ENCODE results near the gene CDKN2B-AS1. TPM values are rescaled to one million over a fixed set of nuclear protein-coding genes. Genes with fewer than 3 reads are reported as not detected.

The CDKN2B-AS1 gene
- total and polyA plus RNA-seq, 4 donors = 0.58 to 8.0 (median 1.1) TPM

DNA sequence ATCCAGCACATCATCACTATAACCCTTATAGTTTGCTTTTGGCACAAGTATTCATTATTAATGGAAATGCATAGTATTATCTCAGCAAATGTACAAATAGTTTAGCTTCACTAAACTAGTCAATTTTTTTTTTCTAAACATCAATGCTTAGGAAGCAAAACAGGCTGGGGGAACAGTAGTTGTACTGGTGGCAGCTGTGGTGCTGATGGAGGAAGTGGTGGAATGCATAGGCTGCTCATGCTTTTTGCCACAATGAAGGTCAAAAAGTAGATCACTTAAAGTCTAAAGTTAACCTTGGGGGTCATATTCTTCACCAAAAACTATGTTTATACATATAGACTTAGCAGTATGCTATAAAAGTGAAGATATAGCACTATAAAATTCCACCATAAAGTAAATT lies 50.8 kb downstream of the CDKN2B-AS1 start:
- Histone ChIP-seq H3K9me3 (ENCODE audit: control insufficient read depth, low read length) (no peaks in the 10 kb centered on the region), H3K4me1 (ENCODE audit: control insufficient read depth in 1 of 2, insufficient read depth in 2 of 2, low read length in 2 of 2) (no peaks in the 10 kb centered on the region), H3K4me3 (ENCODE audit: low read length in 2 of 2) (no peak overlapping the region), H3K27me3 (ENCODE audit: control insufficient read depth in 1 of 2, insufficient read depth in 2 of 2, low read length in 1 of 2) (no peaks in the 10 kb centered on the region), H3K36me3 (ENCODE audit: control insufficient read depth in 1 of 2, insufficient read depth in 2 of 2, low read length in 1 of 2) (no peaks in the 10 kb centered on the region), H3K27ac (ENCODE audit: low read depth in 1 of 2, low read length in 2 of 2) (no peak overlapping the region)
- no peak for ATAC-seq (ENCODE audit: low FRiP score)
- intact Hi-C loops (cut with DNase I) = no loop called here
- no peak for DNase-seq

DNA sequence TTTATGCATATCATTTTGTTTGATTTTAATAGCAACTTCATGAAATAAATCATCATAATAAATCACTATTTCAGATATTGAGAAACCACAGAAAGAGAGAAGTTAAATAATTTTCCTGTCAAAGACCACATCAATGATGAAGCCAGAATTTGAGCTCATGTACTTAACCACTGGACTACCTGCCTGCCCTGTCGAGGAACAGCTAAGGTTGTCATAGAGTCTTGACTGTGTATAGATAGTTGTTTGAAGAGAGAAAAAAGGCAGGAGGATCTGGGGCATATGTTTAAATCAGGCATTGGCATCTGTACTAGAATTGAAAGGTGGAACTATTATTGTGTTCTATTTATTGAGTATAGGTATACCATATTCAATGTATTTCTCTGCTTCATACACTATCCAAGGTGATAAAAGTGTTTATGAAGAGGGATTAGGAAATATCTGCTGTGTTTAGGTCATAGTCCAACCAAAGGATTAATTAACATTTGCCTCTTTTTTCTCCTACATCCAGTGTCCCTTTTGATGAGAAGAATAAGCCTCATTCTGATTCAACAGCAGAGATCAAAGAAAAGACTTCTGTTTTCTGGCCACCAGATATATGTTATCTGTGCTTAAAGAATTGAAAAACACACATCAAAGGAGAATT lies 51.8 kb downstream of the CDKN2B-AS1 start:
- Histone ChIP-seq H3K4me1 (ENCODE audit: control insufficient read depth in 1 of 2, insufficient read depth in 2 of 2, low read length in 2 of 2) (no peaks in the 10 kb centered on the region), H3K36me3 (ENCODE audit: control insufficient read depth in 1 of 2, insufficient read depth in 2 of 2, low read length in 1 of 2) (no peaks in the 10 kb centered on the region), H3K27ac (ENCODE audit: low read depth in 1 of 2, low read length in 2 of 2) (no peak overlapping the region), H3K27me3 (ENCODE audit: control insufficient read depth in 1 of 2, insufficient read depth in 2 of 2, low read length in 1 of 2) (no peaks in the 10 kb centered on the region), H3K9me3 (ENCODE audit: control insufficient read depth, low read length) (no peaks in the 10 kb centered on the region), H3K4me3 (ENCODE audit: low read length in 2 of 2) (no peak overlapping the region)
- WGBS, 2 donors = 75 to 88% methylated on average over 1 of the region's 1 CpG
- no peak for ATAC-seq (ENCODE audit: low FRiP score)
- intact Hi-C loops (cut with DNase I) = no loop called here
- no peak for DNase-seq

DNA sequence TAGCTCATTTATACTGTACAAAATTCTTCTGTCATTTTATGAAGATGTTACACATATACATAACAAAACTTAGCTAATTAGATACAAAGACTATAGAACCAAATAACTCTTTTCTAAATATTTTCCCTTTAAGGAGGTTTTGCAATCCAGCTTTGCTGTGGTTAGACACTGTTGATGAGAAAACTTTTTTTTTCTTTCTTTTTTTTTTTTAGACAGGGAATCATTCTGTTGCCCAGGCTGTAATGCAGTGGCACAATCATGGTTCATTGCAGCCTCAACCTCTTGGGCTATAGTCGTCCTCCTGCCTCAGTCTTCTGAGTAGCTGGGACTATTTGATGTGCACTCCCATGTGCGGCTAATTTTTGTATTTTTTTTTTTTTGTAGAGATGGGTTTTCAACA lies 53.0 kb downstream of the CDKN2B-AS1 start:
- ATAC-seq (ENCODE audit: low FRiP score) = no peak
- intact Hi-C loops (cut with DNase I) = no loop called here
- no peaks in the 10 kb centered on the region for H3K36me3 ChIP-seq (ENCODE audit: control insufficient read depth in 1 of 2, insufficient read depth in 2 of 2, low read length in 1 of 2)
- H3K4me1 ChIP-seq (ENCODE audit: control insufficient read depth in 1 of 2, insufficient read depth in 2 of 2, low read length in 2 of 2) = no peaks in the 10 kb centered on the region
- no peak overlapping the region for H3K27ac ChIP-seq (ENCODE audit: low read depth in 1 of 2, low read length in 2 of 2)
- no peak overlapping the region for H3K4me3 ChIP-seq (ENCODE audit: low read length in 2 of 2)
- WGBS, 2 donors = 89 to 93% methylated on average over 2 of the region's 2 CpGs
- no peak for DNase-seq
- H3K27me3 ChIP-seq (ENCODE audit: control insufficient read depth in 1 of 2, insufficient read depth in 2 of 2, low read length in 1 of 2) = no peaks in the 10 kb centered on the region
- no peaks in the 10 kb centered on the region for H3K9me3 ChIP-seq (ENCODE audit: control insufficient read depth, low read length)

- 92 to 98% methylated on average over 1 of the region's 1 CpG for WGBS, 2 donors
- no peak for ATAC-seq (ENCODE audit: low FRiP score)
Observed at GRCh38 chr9:22049411-22049810, 54.8 kb downstream of the CDKN2B-AS1 start.

DNA sequence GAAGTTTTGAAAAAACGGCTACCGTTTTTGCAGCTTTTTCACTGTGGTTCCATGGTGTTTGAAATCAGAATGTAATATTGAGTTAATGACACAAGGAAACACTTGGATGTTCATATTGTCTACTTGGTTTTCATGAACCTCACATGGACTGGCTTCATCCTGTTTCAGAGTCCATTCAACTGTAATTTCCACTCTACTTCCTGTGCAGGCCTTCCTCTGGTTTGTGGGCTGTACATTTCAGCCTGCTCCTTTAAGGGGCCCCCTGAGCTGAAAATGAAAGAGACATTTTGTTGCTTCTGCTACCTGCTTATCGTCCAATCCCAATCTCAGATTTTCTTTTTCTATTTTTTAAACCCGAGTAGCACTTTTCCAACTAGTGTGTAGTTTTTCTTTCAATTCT lies 56.3 kb downstream of the CDKN2B-AS1 start:
- no peaks in the 10 kb centered on the region for H3K27me3 ChIP-seq (ENCODE audit: control insufficient read depth in 1 of 2, insufficient read depth in 2 of 2, low read length in 1 of 2)
- H3K4me3 ChIP-seq (ENCODE audit: low read length in 2 of 2) = no peak overlapping the region
- DNase-seq (no peak), ATAC-seq (ENCODE audit: low FRiP score) (no peak)
- WGBS, 2 donors = 78 to 80% methylated on average over 4 of the region's 4 CpGs
- intact Hi-C loops (cut with DNase I) = loop anchor here in 1 of 2 donors (5.0 kb wide), 1 partner anchor 71 kb away; no protein-coding TSS in a partner anchor
- no peak overlapping the region for H3K27ac ChIP-seq (ENCODE audit: low read depth in 1 of 2, low read length in 2 of 2)
- no peaks in the 10 kb centered on the region for H3K9me3 ChIP-seq (ENCODE audit: control insufficient read depth, low read length)
- H3K4me1 ChIP-seq (ENCODE audit: control insufficient read depth in 1 of 2, insufficient read depth in 2 of 2, low read length in 2 of 2) = no peaks in the 10 kb centered on the region
- no peaks in the 10 kb centered on the region for H3K36me3 ChIP-seq (ENCODE audit: control insufficient read depth in 1 of 2, insufficient read depth in 2 of 2, low read length in 1 of 2)

More at GRCh38 chr9:22049411-22049810, 54.8 kb downstream of the CDKN2B-AS1 start:
- H3K27me3 ChIP-seq (ENCODE audit: control insufficient read depth in 1 of 2, insufficient read depth in 2 of 2, low read length in 1 of 2) = no peaks in the 10 kb centered on the region
- no peak overlapping the region for H3K4me3 ChIP-seq (ENCODE audit: low read length in 2 of 2)
- H3K36me3 ChIP-seq (ENCODE audit: control insufficient read depth in 1 of 2, insufficient read depth in 2 of 2, low read length in 1 of 2) = no peaks in the 10 kb centered on the region
- intact Hi-C loops (cut with DNase I) = no loop called here
- no peaks in the 10 kb centered on the region for H3K9me3 ChIP-seq (ENCODE audit: control insufficient read depth, low read length)
- no peak overlapping the region for H3K27ac ChIP-seq (ENCODE audit: low read depth in 1 of 2, low read length in 2 of 2)
- no peak for DNase-seq
- no peaks in the 10 kb centered on the region for H3K4me1 ChIP-seq (ENCODE audit: control insufficient read depth in 1 of 2, insufficient read depth in 2 of 2, low read length in 2 of 2)

GRCh38 chr9:22052376-22052945 lies 57.9 kb downstream of the CDKN2B-AS1 start:
- no peaks in the 10 kb centered on the region for H3K27me3 ChIP-seq (ENCODE audit: control insufficient read depth in 1 of 2, insufficient read depth in 2 of 2, low read length in 1 of 2)
- ATAC-seq (ENCODE audit: low FRiP score) (no peak), DNase-seq (no peak)
- WGBS, 2 donors = 29 to 43% methylated on average over 4 of the region's 4 CpGs
- no peaks in the 10 kb centered on the region for H3K9me3 ChIP-seq (ENCODE audit: control insufficient read depth, low read length)
- H3K36me3 ChIP-seq (ENCODE audit: control insufficient read depth in 1 of 2, insufficient read depth in 2 of 2, low read length in 1 of 2) = no peaks in the 10 kb centered on the region
- no peak overlapping the region for H3K4me3 ChIP-seq (ENCODE audit: low read length in 2 of 2)
- no peaks in the 10 kb centered on the region for H3K4me1 ChIP-seq (ENCODE audit: control insufficient read depth in 1 of 2, insufficient read depth in 2 of 2, low read length in 2 of 2)
- intact Hi-C loops (cut with DNase I) = loop anchor here in 1 of 2 donors (5.0 kb wide), 1 partner anchor 70 kb away; no protein-coding TSS in a partner anchor
- no peak overlapping the region for H3K27ac ChIP-seq (ENCODE audit: low read depth in 1 of 2, low read length in 2 of 2)

GRCh38 chr9:22053178-22053577 lies 58.6 kb downstream of the CDKN2B-AS1 start:
- intact Hi-C loops (cut with DNase I) = loop anchor here in 1 of 2 donors (5.0 kb wide), 1 partner anchor 69 kb away; no protein-coding TSS in a partner anchor
- Histone ChIP-seq H3K36me3 (ENCODE audit: control insufficient read depth in 1 of 2, insufficient read depth in 2 of 2, low read length in 1 of 2) (no peaks in the 10 kb centered on the region), H3K27ac (ENCODE audit: low read depth in 1 of 2, low read length in 2 of 2) (no peak overlapping the region), H3K9me3 (ENCODE audit: control insufficient read depth, low read length) (no peaks in the 10 kb centered on the region), H3K27me3 (ENCODE audit: control insufficient read depth in 1 of 2, insufficient read depth in 2 of 2, low read length in 1 of 2) (no peaks in the 10 kb centered on the region), H3K4me3 (ENCODE audit: low read length in 2 of 2) (no peak overlapping the region), H3K4me1 (ENCODE audit: control insufficient read depth in 1 of 2, insufficient read depth in 2 of 2, low read length in 2 of 2) (no peaks in the 10 kb centered on the region)
- DNase-seq (no peak), ATAC-seq (ENCODE audit: low FRiP score) (no peak)
- 52 to 58% methylated on average over 2 of the region's 2 CpGs for WGBS, 2 donors

DNA sequence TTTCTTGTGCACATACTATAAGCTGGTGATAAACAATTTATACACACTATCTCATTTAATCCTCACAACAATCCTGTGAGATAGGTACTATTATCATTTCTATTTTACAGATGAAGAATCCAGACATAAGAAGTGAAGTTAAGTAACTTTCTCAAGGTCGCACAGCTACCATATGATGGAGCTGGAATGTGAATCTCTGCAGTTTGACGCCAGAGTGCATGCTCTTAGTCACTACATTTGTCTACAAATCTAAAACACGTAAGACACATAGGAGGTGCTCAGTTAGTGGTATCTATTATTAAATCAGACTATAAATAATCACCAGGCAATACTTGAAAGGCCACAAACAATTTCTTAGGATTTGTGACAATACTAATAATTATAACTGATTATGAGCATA lies 59.5 kb downstream of the CDKN2B-AS1 start:
- no peak overlapping the region for H3K27ac ChIP-seq (ENCODE audit: low read depth in 1 of 2, low read length in 2 of 2)
- ATAC-seq (ENCODE audit: low FRiP score) = no peak
- 95% methylated on average over 3 of the region's 3 CpGs for WGBS, 2 donors

DNA sequence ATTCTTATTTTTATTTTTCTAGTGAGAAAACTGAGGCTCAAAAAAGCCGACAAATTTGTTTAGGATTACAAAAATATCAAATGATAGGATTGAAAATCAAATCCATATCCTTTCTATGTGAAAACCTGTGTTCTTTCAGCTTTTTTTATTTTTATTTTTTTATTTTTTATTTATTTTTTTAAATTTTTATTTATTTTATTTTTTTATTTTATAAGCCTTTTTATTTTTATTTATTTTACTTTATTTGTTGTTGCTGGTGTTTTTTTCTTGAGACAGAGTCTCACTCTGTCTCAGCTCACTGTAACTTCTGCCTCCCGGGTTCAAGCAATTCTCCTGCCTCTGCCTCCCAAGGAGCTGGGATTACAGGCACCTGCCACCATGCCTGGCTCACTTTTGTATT lies 59.9 kb downstream of the CDKN2B-AS1 start:
- no peaks in the 10 kb centered on the region for H3K4me1 ChIP-seq (ENCODE audit: control insufficient read depth in 1 of 2, insufficient read depth in 2 of 2, low read length in 2 of 2)
- no peaks in the 10 kb centered on the region for H3K36me3 ChIP-seq (ENCODE audit: control insufficient read depth in 1 of 2, insufficient read depth in 2 of 2, low read length in 1 of 2)
- H3K9me3 ChIP-seq (ENCODE audit: control insufficient read depth, low read length) = no peaks in the 10 kb centered on the region
- WGBS, 2 donors = 98 to 99% methylated on average over 2 of the region's 2 CpGs
- intact Hi-C loops (cut with DNase I) = loop anchor here in 1 of 2 donors (5.0 kb wide), 1 partner anchor 68 kb away; no protein-coding TSS in a partner anchor
- DNase-seq (no peak), ATAC-seq (ENCODE audit: low FRiP score) (no peak)
- H3K27ac ChIP-seq (ENCODE audit: low read depth in 1 of 2, low read length in 2 of 2) = no peak overlapping the region
- H3K27me3 ChIP-seq (ENCODE audit: control insufficient read depth in 1 of 2, insufficient read depth in 2 of 2, low read length in 1 of 2) = no peaks in the 10 kb centered on the region
- H3K4me3 ChIP-seq (ENCODE audit: low read length in 2 of 2) = no peak overlapping the region

More for the DNA sequence above, 59.5 kb downstream of the CDKN2B-AS1 start:
- H3K9me3 ChIP-seq (ENCODE audit: control insufficient read depth, low read length) = no peaks in the 10 kb centered on the region
- intact Hi-C loops (cut with DNase I) = loop anchor here in 1 of 2 donors (5.0 kb wide), 1 partner anchor 68 kb away; no protein-coding TSS in a partner anchor
- H3K27me3 ChIP-seq (ENCODE audit: control insufficient read depth in 1 of 2, insufficient read depth in 2 of 2, low read length in 1 of 2) = no peaks in the 10 kb centered on the region
- no peak overlapping the region for H3K4me3 ChIP-seq (ENCODE audit: low read length in 2 of 2)
- DNase-seq = no peak
- no peaks in the 10 kb centered on the region for H3K36me3 ChIP-seq (ENCODE audit: control insufficient read depth in 1 of 2, insufficient read depth in 2 of 2, low read length in 1 of 2)
- no peaks in the 10 kb centered on the region for H3K4me1 ChIP-seq (ENCODE audit: control insufficient read depth in 1 of 2, insufficient read depth in 2 of 2, low read length in 2 of 2)
